ENCODE measurements around the gene LRP1-AS. TPM values are rescaled to one million over a fixed set of nuclear protein-coding genes. Genes with fewer than 3 reads are reported as not detected.

Gene LRP1-AS
- total and polyA plus RNA-seq, 2 experiments from 2014 or later = 0.59 TPM; not detected in 1

GRCh38 chr12:57171668-57172067 is 24.2 kb upstream of the LRP1-AS start:
- no peaks in the 10 kb centered on the region for H3K36me3 ChIP-seq (replicated peaks; ENCODE audit: insufficient read depth, low read depth)
- no peaks in the 10 kb centered on the region for H3K79me2 ChIP-seq
- no peaks in the 10 kb centered on the region for H3K9me2 ChIP-seq (replicated peaks; ENCODE audit: insufficient read depth)
- H2AFZ ChIP-seq = no peak overlapping the region
- no peaks in the 10 kb centered on the region for H3K9me3 ChIP-seq (ENCODE audit: low read depth)
- H3K27me3 ChIP-seq = no peaks in the 10 kb centered on the region
- H3K27ac ChIP-seq = no peak overlapping the region
- TF ChIP-seq, protein P1, sequence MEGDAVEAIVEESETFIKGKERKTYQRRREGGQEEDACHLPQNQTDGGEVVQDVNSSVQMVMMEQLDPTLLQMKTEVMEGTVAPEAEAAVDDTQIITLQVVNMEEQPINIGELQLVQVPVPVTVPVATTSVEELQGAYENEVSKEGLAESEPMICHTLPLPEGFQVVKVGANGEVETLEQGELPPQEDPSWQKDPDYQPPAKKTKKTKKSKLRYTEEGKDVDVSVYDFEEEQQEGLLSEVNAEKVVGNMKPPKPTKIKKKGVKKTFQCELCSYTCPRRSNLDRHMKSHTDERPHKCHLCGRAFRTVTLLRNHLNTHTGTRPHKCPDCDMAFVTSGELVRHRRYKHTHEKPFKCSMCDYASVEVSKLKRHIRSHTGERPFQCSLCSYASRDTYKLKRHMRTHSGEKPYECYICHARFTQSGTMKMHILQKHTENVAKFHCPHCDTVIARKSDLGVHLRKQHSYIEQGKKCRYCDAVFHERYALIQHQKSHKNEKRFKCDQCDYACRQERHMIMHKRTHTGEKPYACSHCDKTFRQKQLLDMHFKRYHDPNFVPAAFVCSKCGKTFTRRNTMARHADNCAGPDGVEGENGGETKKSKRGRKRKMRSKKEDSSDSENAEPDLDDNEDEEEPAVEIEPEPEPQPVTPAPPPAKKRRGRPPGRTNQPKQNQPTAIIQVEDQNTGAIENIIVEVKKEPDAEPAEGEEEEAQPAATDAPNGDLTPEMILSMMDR (IDR thresholded peaks at IDR 0.05; ENCODE audit: poor library complexity) = no peak
- no peak for TF ChIP-seq EZH2phosphoT487 (IDR thresholded peaks at IDR 0.05; ENCODE audit: low read depth, severe bottlenecking, unreplicated experiment)
- no peak for TF ChIP-seq EZH2 (IDR thresholded peaks at IDR 0.05; ENCODE audit: borderline replicate concordance)
- H3K4me2 ChIP-seq = no peak overlapping the region
- H3K4me3 ChIP-seq = no peak overlapping the region
- DNase-seq (ENCODE audit: low spot score) = peak; percentile 59
- 75% methylated on average over 2 of the region's 4 CpGs for WGBS (ENCODE audit: low lambda C conversion rate, missing lambda C conversion rate)
- peaks cover 2% of the 10 kb centered on the region for H4K20me1 ChIP-seq (ENCODE audit: insufficient read depth, poor library complexity, severe bottlenecking)
- no peaks in the 10 kb centered on the region for H3K4me1 ChIP-seq (ENCODE audit: insufficient read depth)

DNA sequence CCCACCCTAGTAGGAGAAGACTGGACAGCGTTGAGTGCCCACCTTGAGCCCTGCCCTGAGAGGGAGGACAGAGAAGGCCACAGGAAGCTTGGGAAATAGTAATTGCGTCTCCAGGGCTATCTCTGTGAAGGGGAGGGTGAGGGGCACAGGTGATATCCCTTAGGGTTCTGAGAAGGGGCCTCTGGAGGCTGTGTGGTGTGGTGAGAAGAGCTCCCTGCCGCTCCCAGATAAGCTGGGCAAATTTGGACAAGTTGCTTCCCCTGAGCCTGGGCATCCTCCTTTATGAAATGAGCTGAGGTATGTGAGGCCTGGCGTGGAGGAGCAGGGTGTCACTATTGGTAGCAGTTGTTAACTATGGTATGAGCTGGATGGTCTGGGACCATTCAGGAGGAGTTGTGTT is 23.5 kb upstream of the LRP1-AS start:
- Histone ChIP-seq H3K4me2 (no peak overlapping the region), H3K4me3 (no peak overlapping the region), H3K36me3 (replicated peaks; ENCODE audit: insufficient read depth, low read depth) (no peaks in the 10 kb centered on the region), H2AFZ (no peak overlapping the region), H3K9me2 (replicated peaks; ENCODE audit: insufficient read depth) (no peaks in the 10 kb centered on the region), H3K79me2 (no peaks in the 10 kb centered on the region), H4K20me1 (ENCODE audit: insufficient read depth, poor library complexity, severe bottlenecking) (peaks cover 2% of the 10 kb centered on the region), H3K4me1 (ENCODE audit: insufficient read depth) (no peaks in the 10 kb centered on the region), H3K27ac (peak overlapping the region; percentile 9), H3K27me3 (no peaks in the 10 kb centered on the region), H3K9me3 (ENCODE audit: low read depth) (no peaks in the 10 kb centered on the region)
- DNase-seq (ENCODE audit: low spot score) = no peak
- TF ChIP-seq EZH2phosphoT487 (IDR thresholded peaks at IDR 0.05; ENCODE audit: low read depth, severe bottlenecking, unreplicated experiment) = no peak
- TF ChIP-seq EZH2 (IDR thresholded peaks at IDR 0.05; ENCODE audit: borderline replicate concordance) = no peak
- TF ChIP-seq, protein P1 (IDR thresholded peaks at IDR 0.05; ENCODE audit: poor library complexity) = no peak
- 95% methylated on average over 4 of the region's 4 CpGs for WGBS (ENCODE audit: low lambda C conversion rate, missing lambda C conversion rate)

- 95% methylated on average over 1 of the region's 1 CpG for WGBS (ENCODE audit: low lambda C conversion rate, missing lambda C conversion rate)
- no peaks in the 10 kb centered on the region for H3K4me1 ChIP-seq (ENCODE audit: insufficient read depth)
- H3K27me3 ChIP-seq = no peaks in the 10 kb centered on the region
- no peak overlapping the region for H3K27ac ChIP-seq
- TF ChIP-seq EZH2phosphoT487 (IDR thresholded peaks at IDR 0.05; ENCODE audit: low read depth, severe bottlenecking, unreplicated experiment) (no peak), EZH2 (IDR thresholded peaks at IDR 0.05; ENCODE audit: borderline replicate concordance) (no peak)
- TF ChIP-seq, protein P1 (IDR thresholded peaks at IDR 0.05; ENCODE audit: poor library complexity) = no peak
- no peaks in the 10 kb centered on the region for H3K9me2 ChIP-seq (replicated peaks; ENCODE audit: insufficient read depth)
- H3K36me3 ChIP-seq (replicated peaks; ENCODE audit: insufficient read depth, low read depth) = no peaks in the 10 kb centered on the region
- H4K20me1 ChIP-seq (ENCODE audit: insufficient read depth, poor library complexity, severe bottlenecking) = peaks cover 2% of the 10 kb centered on the region
- no peak overlapping the region for H3K4me3 ChIP-seq
- no peak overlapping the region for H3K4me2 ChIP-seq
- no peak for DNase-seq (ENCODE audit: low spot score)
- no peak overlapping the region for H2AFZ ChIP-seq
- H3K79me2 ChIP-seq = no peaks in the 10 kb centered on the region
- H3K9me3 ChIP-seq (ENCODE audit: low read depth) = no peaks in the 10 kb centered on the region
Observed at GRCh38 chr12:57170408-57170807, 23.0 kb upstream of the LRP1-AS start.

- Histone ChIP-seq H3K4me3 (no peak overlapping the region), H3K27ac (no peak overlapping the region), H3K27me3 (no peaks in the 10 kb centered on the region), H3K79me2 (no peaks in the 10 kb centered on the region), H3K9me2 (replicated peaks; ENCODE audit: insufficient read depth) (no peaks in the 10 kb centered on the region), H4K20me1 (ENCODE audit: insufficient read depth, poor library complexity, severe bottlenecking) (peaks cover 2% of the 10 kb centered on the region), H3K4me2 (no peak overlapping the region), H3K36me3 (replicated peaks; ENCODE audit: insufficient read depth, low read depth) (no peaks in the 10 kb centered on the region), H2AFZ (no peak overlapping the region), H3K9me3 (ENCODE audit: low read depth) (no peaks in the 10 kb centered on the region), H3K4me1 (ENCODE audit: insufficient read depth) (no peaks in the 10 kb centered on the region)
- no peak for DNase-seq (ENCODE audit: low spot score)
- WGBS (ENCODE audit: low lambda C conversion rate, missing lambda C conversion rate) = 93% methylated on average over 7 of the region's 7 CpGs
- TF ChIP-seq EZH2 (IDR thresholded peaks at IDR 0.05; ENCODE audit: borderline replicate concordance) = no peak
- no peak for TF ChIP-seq EZH2phosphoT487 (IDR thresholded peaks at IDR 0.05; ENCODE audit: low read depth, severe bottlenecking, unreplicated experiment)
- TF ChIP-seq, protein P1 (IDR thresholded peaks at IDR 0.05; ENCODE audit: poor library complexity) = no peak
Observed at GRCh38 chr12:57169969-57170368, 22.6 kb upstream of the LRP1-AS start.

Data from hepatocyte (in vitro differentiated cells).